Measurements from ENCODE around the gene LIFR. TPM values are rescaled to one million over a fixed set of nuclear protein-coding genes. Genes with fewer than 3 reads are reported as not detected.

LIFR gene
- polyA plus RNA-seq, 1 donor from 2014 or later = 5.8 TPM

DNA sequence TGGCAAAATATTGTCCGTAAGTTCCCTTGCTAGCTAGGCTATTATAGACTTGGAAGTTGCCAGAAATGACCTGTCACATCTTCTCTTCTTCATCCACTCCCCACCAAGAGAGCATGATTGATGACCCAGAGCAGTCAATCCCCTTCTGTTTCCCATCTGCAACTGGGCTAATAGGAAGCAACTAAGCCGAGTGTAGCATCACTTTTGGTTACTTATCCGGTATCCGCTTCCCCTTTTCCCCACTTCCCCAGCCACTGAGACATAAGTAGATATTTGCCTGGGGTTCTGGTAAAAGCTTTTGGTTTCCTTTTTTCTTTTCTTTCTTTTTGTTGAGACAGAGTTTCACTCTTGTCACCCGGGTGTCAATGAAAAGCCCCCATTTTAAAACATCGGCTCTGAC is 29.4 kb upstream of the LIFR start:
- H4K20me1 ChIP-seq (ENCODE audit: insufficient read depth) = no peaks in the 10 kb centered on the region
- no peak overlapping the region for H2AFZ ChIP-seq (ENCODE audit: low read depth, low read length)
- no peaks in the 10 kb centered on the region for H3K36me3 ChIP-seq (ENCODE audit: insufficient read depth, low read length)
- H3K9me3 ChIP-seq (ENCODE audit: low read length) = no peaks in the 10 kb centered on the region
- no peaks in the 10 kb centered on the region for H3K27me3 ChIP-seq (ENCODE audit: insufficient read depth, low read depth, low read length)
- TF ChIP-seq POLR2AphosphoS5 (IDR thresholded peaks at IDR 0.05) (no peak), TAF1 (IDR thresholded peaks at IDR 0.05; ENCODE audit: low read depth) (no peak), EP300 (conservative IDR thresholded peaks at IDR 0.05; ENCODE audit: poor library complexity, severe bottlenecking) (no peak), RAD21 (conservative IDR thresholded peaks at IDR 0.05) (no peak), MXI1 (conservative IDR thresholded peaks at IDR 0.05; ENCODE audit: poor library complexity, severe bottlenecking) (no peak)
- TF ChIP-seq, protein P1, sequence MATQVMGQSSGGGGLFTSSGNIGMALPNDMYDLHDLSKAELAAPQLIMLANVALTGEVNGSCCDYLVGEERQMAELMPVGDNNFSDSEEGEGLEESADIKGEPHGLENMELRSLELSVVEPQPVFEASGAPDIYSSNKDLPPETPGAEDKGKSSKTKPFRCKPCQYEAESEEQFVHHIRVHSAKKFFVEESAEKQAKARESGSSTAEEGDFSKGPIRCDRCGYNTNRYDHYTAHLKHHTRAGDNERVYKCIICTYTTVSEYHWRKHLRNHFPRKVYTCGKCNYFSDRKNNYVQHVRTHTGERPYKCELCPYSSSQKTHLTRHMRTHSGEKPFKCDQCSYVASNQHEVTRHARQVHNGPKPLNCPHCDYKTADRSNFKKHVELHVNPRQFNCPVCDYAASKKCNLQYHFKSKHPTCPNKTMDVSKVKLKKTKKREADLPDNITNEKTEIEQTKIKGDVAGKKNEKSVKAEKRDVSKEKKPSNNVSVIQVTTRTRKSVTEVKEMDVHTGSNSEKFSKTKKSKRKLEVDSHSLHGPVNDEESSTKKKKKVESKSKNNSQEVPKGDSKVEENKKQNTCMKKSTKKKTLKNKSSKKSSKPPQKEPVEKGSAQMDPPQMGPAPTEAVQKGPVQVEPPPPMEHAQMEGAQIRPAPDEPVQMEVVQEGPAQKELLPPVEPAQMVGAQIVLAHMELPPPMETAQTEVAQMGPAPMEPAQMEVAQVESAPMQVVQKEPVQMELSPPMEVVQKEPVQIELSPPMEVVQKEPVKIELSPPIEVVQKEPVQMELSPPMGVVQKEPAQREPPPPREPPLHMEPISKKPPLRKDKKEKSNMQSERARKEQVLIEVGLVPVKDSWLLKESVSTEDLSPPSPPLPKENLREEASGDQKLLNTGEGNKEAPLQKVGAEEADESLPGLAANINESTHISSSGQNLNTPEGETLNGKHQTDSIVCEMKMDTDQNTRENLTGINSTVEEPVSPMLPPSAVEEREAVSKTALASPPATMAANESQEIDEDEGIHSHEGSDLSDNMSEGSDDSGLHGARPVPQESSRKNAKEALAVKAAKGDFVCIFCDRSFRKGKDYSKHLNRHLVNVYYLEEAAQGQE (IDR thresholded peaks at IDR 0.05; ENCODE audit: borderline replicate concordance) = no peak
- no peaks in the 10 kb centered on the region for H3F3A ChIP-seq (ENCODE audit: insufficient read depth, low read length, poor library complexity, severe bottlenecking)
- H3K4me2 ChIP-seq (ENCODE audit: low read length) = no peak overlapping the region
- H3K9me2 ChIP-seq (ENCODE audit: insufficient read depth, low read length) = no peaks in the 10 kb centered on the region
- no peak overlapping the region for H3K27ac ChIP-seq (ENCODE audit: low read length)
- no peak overlapping the region for H3K9ac ChIP-seq (ENCODE audit: low read length)
- no peak overlapping the region for H3K4me3 ChIP-seq (ENCODE audit: low read length)
- H3K79me2 ChIP-seq (replicated peaks; ENCODE audit: insufficient read depth, low read length) = no peaks in the 10 kb centered on the region

DNA sequence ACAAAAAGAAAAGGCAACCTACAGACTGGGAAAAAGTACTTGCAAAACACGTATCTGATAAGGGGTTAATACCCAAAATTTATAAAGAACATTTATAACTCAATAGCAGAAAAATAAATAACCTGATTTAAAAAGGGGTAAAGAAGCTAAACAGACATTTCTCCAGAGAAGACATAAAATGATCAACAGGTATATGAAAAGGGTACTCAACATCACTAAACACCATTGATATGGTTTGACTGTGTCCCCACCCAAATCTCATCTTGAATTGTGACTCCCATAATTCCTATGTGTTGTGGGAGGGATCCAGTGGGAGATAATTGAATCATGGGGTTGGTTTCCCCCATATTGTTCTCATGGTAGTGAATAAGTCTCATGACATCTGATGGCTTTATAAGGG is 27.1 kb upstream of the LIFR start:
- Histone ChIP-seq H3K79me2 (replicated peaks; ENCODE audit: insufficient read depth, low read length) (no peaks in the 10 kb centered on the region), H3K27ac (ENCODE audit: low read length) (no peak overlapping the region), H2AFZ (ENCODE audit: low read depth, low read length) (no peak overlapping the region), H3K9me3 (ENCODE audit: low read length) (no peaks in the 10 kb centered on the region), H3K4me2 (ENCODE audit: low read length) (no peak overlapping the region), H4K20me1 (ENCODE audit: insufficient read depth) (no peaks in the 10 kb centered on the region), H3K4me3 (ENCODE audit: low read length) (no peak overlapping the region), H3K9ac (ENCODE audit: low read length) (no peak overlapping the region), H3K36me3 (ENCODE audit: insufficient read depth, low read length) (no peaks in the 10 kb centered on the region), H3K27me3 (ENCODE audit: insufficient read depth, low read depth, low read length) (no peaks in the 10 kb centered on the region), H3K9me2 (ENCODE audit: insufficient read depth, low read length) (no peaks in the 10 kb centered on the region), H3F3A (ENCODE audit: insufficient read depth, low read length, poor library complexity, severe bottlenecking) (no peaks in the 10 kb centered on the region)
- TF ChIP-seq, protein P2, sequence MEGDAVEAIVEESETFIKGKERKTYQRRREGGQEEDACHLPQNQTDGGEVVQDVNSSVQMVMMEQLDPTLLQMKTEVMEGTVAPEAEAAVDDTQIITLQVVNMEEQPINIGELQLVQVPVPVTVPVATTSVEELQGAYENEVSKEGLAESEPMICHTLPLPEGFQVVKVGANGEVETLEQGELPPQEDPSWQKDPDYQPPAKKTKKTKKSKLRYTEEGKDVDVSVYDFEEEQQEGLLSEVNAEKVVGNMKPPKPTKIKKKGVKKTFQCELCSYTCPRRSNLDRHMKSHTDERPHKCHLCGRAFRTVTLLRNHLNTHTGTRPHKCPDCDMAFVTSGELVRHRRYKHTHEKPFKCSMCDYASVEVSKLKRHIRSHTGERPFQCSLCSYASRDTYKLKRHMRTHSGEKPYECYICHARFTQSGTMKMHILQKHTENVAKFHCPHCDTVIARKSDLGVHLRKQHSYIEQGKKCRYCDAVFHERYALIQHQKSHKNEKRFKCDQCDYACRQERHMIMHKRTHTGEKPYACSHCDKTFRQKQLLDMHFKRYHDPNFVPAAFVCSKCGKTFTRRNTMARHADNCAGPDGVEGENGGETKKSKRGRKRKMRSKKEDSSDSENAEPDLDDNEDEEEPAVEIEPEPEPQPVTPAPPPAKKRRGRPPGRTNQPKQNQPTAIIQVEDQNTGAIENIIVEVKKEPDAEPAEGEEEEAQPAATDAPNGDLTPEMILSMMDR (IDR thresholded peaks at IDR 0.05; ENCODE audit: poor library complexity, severe bottlenecking) = no peak
- TF ChIP-seq TAF1 (IDR thresholded peaks at IDR 0.05; ENCODE audit: low read depth) (no peak), RAD21 (conservative IDR thresholded peaks at IDR 0.05) (no peak), POLR2AphosphoS5 (IDR thresholded peaks at IDR 0.05) (no peak), EZH2 (IDR thresholded peaks at IDR 0.05; ENCODE audit: borderline replicate concordance, insufficient read depth, low read length, poor library complexity, severe bottlenecking) (no peak), MXI1 (conservative IDR thresholded peaks at IDR 0.05; ENCODE audit: poor library complexity, severe bottlenecking) (no peak), EP300 (conservative IDR thresholded peaks at IDR 0.05; ENCODE audit: poor library complexity, severe bottlenecking) (no peak), SMC3 (conservative IDR thresholded peaks at IDR 0.05; ENCODE audit: poor library complexity) (no peak)
- TF ChIP-seq, protein P1 (IDR thresholded peaks at IDR 0.05; ENCODE audit: borderline replicate concordance) = no peak

All from neural cell (in vitro differentiated cells).